ENCODE data around the gene C2orf81. TPM values are rescaled to one million over a fixed set of nuclear protein-coding genes. Genes with fewer than 3 reads are reported as not detected.

The C2orf81 gene
- total RNA-seq, 1 donor from 2014 or later: 2.1 TPM

- Histone ChIP-seq H4K20me1 (ENCODE audit: insufficient read depth, low read length) (peaks cover 84% of the 10 kb centered on the region), H3K9me3 (ENCODE audit: insufficient read depth, low read depth, low read length) (no peaks in the 10 kb centered on the region), H3K79me2 (ENCODE audit: insufficient read depth, low read length) (peaks cover 82% of the 10 kb centered on the region), H2AFZ (ENCODE audit: low read depth, low read length) (no peak overlapping the region), H3K27me3 (ENCODE audit: insufficient read depth, low read length) (no peaks in the 10 kb centered on the region), H3K36me3 (ENCODE audit: insufficient read depth, low read length) (peaks cover 3% of the 10 kb centered on the region), H3K9ac (ENCODE audit: low read length) (no peak overlapping the region), H3K4me3 (ENCODE audit: insufficient read depth, low read depth, low read length) (no peak overlapping the region), H3K4me2 (ENCODE audit: low read length) (no peak overlapping the region), H3K4me1 (ENCODE audit: insufficient read depth, low read length) (peaks cover 19% of the 10 kb centered on the region), H3K27ac (ENCODE audit: low read depth, low read length) (no peak overlapping the region)
- Mint-ChIP-seq H3K36me3 (ENCODE audit: low read depth, unreplicated experiment) (peaks cover 13% of the 10 kb centered on the region), H3K27ac (ENCODE audit: unreplicated experiment) (peak overlapping the region; percentile 13), H3K4me1 (ENCODE audit: low read depth, unreplicated experiment) (peaks cover 22% of the 10 kb centered on the region), H3K9me3 (ENCODE audit: unreplicated experiment) (no peaks in the 10 kb centered on the region), H3K4me3 (ENCODE audit: unreplicated experiment) (no peak overlapping the region), H3K27me3 (ENCODE audit: low read depth, unreplicated experiment) (no peaks in the 10 kb centered on the region)
- no peak for DNase-seq (ENCODE audit: low read depth)
- FAIRE-seq: no peak
- TF ChIP-seq EZH2 (IDR thresholded peaks at IDR 0.05; ENCODE audit: insufficient read depth, low read length): no peak
- no peak for TF ChIP-seq CTCF (IDR thresholded peaks at IDR 0.05; ENCODE audit: insufficient read depth, low read depth, low read length)
Observed at GRCh38 chr2:74381751-74382150, 39.7 kb downstream of the C2orf81 start.

- peak within 1 kb of the TSS; percentile 48 for H3K4me3 ChIP-seq (ENCODE audit: insufficient read depth, low read depth, low read length)
- Mint-ChIP-seq H3K9me3 (ENCODE audit: unreplicated experiment) (no peaks in the 10 kb centered on the region), H3K4me3 (ENCODE audit: unreplicated experiment) (peak within 1 kb of the TSS; percentile 87), H3K36me3 (ENCODE audit: low read depth, unreplicated experiment) (peaks cover 22% of the 10 kb centered on the region), H3K27ac (ENCODE audit: unreplicated experiment) (peak within 1 kb of the TSS; percentile 88), H3K4me1 (ENCODE audit: low read depth, unreplicated experiment) (peaks cover 22% of the 10 kb centered on the region), H3K27me3 (ENCODE audit: low read depth, unreplicated experiment) (no peaks in the 10 kb centered on the region)
- H3K9me3 ChIP-seq (ENCODE audit: insufficient read depth, low read depth, low read length): no peaks in the 10 kb centered on the region
- H3K27ac ChIP-seq (ENCODE audit: low read depth, low read length): peak within 1 kb of the TSS; percentile 49
- FAIRE-seq (no peak), DNase-seq (ENCODE audit: low read depth) (peak; percentile 70)
- peak within 1 kb of the TSS; percentile 80 for H3K9ac ChIP-seq (ENCODE audit: low read length)
- no peak within 1 kb of the TSS for H2AFZ ChIP-seq (ENCODE audit: low read depth, low read length)
- peaks cover 90% of the 10 kb centered on the region for H4K20me1 ChIP-seq (ENCODE audit: insufficient read depth, low read length)
- H3K27me3 ChIP-seq (ENCODE audit: insufficient read depth, low read length): no peaks in the 10 kb centered on the region
- peak within 1 kb of the TSS; percentile 90 for H3K4me2 ChIP-seq (ENCODE audit: low read length)
- peaks cover 9% of the 10 kb centered on the region for H3K36me3 ChIP-seq (ENCODE audit: insufficient read depth, low read length)
- no peak for TF ChIP-seq CTCF (IDR thresholded peaks at IDR 0.05; ENCODE audit: insufficient read depth, low read depth, low read length)
- no peak for TF ChIP-seq EZH2 (IDR thresholded peaks at IDR 0.05; ENCODE audit: insufficient read depth, low read length)
- peaks cover 19% of the 10 kb centered on the region for H3K4me1 ChIP-seq (ENCODE audit: insufficient read depth, low read length)
- peaks cover 76% of the 10 kb centered on the region for H3K79me2 ChIP-seq (ENCODE audit: insufficient read depth, low read length)
Observed at GRCh38 chr2:74379851-74380789, 41.3 kb downstream of the C2orf81 start, which contains the start of gene DCTN1. TSS of gene DCTN1 (minus strand) at chr2:74380311. CDS start at chr2:74380037, 274 bp downstream.
